Prostate gland (tissue), 2 donors: ENCODE measurements around the gene SEZ6. TPM values are rescaled to one million over a fixed set of nuclear protein-coding genes. Genes with fewer than 3 reads are reported as not detected.

Experiments used
- DNase-seq: peaks from one replicate; pipeline ENCODE4 v3.0.0-alpha.2; 2019; ENCODE audit warnings: low spot score
- H3K27ac ChIP-seq, 2 donors: fragments of 200-600 bp; sonication (generic); 2 replicates each; pipeline ENCODE4 v1.5.1; 2017 to 2019
- H3K27me3 ChIP-seq: fragments of 200-600 bp; sonication (generic); replicated peaks from 2 replicates; pipeline ENCODE4 v1.5.1; 2019; ENCODE audit not compliant: insufficient read depth
- H3K36me3 ChIP-seq, 2 donors: fragments of 200-600 bp; sonication (generic); 1 replicate in 1 of 2; 2 replicates in 1 of 2; pipeline versions ENCODE4 v1.5.1 to v1.8.1; 2017 to 2019
- H3K4me1 ChIP-seq: fragments of 200-600 bp; sonication (generic); replicated peaks from 2 replicates; pipeline ENCODE4 v1.5.1; 2019
- H3K4me3 ChIP-seq, 2 donors: fragments of 200-600 bp; sonication (generic); 2 replicates each; pipeline ENCODE4 v1.5.1; 2017 to 2019
- H3K9me3 ChIP-seq: fragments of 200-600 bp; sonication (generic); 2 replicates; pipeline ENCODE4 v1.5.1; 2017
- CTCF ChIP-seq, 4 experiments: fragments of 200-600 bp in 2 of 4; fragments of 450-650 bp in 2 of 4; sonication (generic) in 2 of 4; IDR thresholded peaks; 1 replicate in 3 of 4; 2 replicates in 1 of 4; pipeline ENCODE4 v1.5.1; 2016 to 2019; ENCODE audit warnings: antibody characterized with exemption in 4 of 4, mild to moderate bottlenecking in 2 of 4, moderate library complexity in 2 of 4
- POLR2A ChIP-seq: fragments of 450-650 bp; IDR thresholded peaks from one replicate; pipeline ENCODE4 v1.6.1; 2016; ENCODE audit warnings: antibody characterized with exemption, mild to moderate bottlenecking
- POLR2AphosphoS5 ChIP-seq: sonication (generic); formaldehyde crosslinking; IDR thresholded peaks from one replicate; pipeline ENCODE4 v1.6.1; 2017; ENCODE audit warnings: antibody characterized with exemption
- WGBS: methylation state at CpG from one replicate; pipeline ENCODE4 v1.1.5; 2018; 5-methylcytosine and 5-hydroxymethylcytosine counted together
- intact Hi-C: fragments of 100-400 bp; cut with DNase I; formaldehyde crosslinking; loops from one replicate; pipeline ENCODE4 v1.14.2; 2022
- total RNA-seq, 2 donors: library from RNA; depleted of rRNA; stranded (reverse); fragments of >200 nt; gene quantifications; one replicate each; pipeline ENCODE4 v1.1.0, GENCODE V29; 2016

The SEZ6 gene
- total RNA-seq, 2 donors from 2014 or later: 0.05 to 1.0 TPM

GRCh38 chr17:28977659-28978355, 28.0 kb downstream of the SEZ6 start:
- 86% methylated on average over 8 of the region's 8 CpGs for WGBS
- Histone ChIP-seq H3K27me3 (no peaks in the 10 kb centered on the region), H3K4me1 (no peaks in the 10 kb centered on the region), H3K36me3 (no peaks in the 10 kb centered on the region), H3K9me3 (no peaks in the 10 kb centered on the region), H3K27ac (no peak overlapping the region), H3K4me3 (no peak overlapping the region)
- DNase-seq: no peak
- intact Hi-C loops: no loop called here
- TF ChIP-seq POLR2AphosphoS5 (no peak), POLR2A (no peak), CTCF (IDR thresholded peaks at IDR 0.05) (no peak)

- no peaks in the 10 kb centered on the region for H3K9me3 ChIP-seq
- H3K4me1 ChIP-seq: no peaks in the 10 kb centered on the region
- TF ChIP-seq CTCF (IDR thresholded peaks at IDR 0.05) (no peak), POLR2AphosphoS5 (no peak), POLR2A (no peak)
- no peak overlapping the region for H3K27ac ChIP-seq
- no peaks in the 10 kb centered on the region for H3K27me3 ChIP-seq
- WGBS: 89% methylated on average over 5 of the region's 5 CpGs
- intact Hi-C loops: no loop called here
- DNase-seq: no peak
- H3K4me3 ChIP-seq: no peak overlapping the region
- no peaks in the 10 kb centered on the region for H3K36me3 ChIP-seq
Measured at GRCh38 chr17:28975646-28976045, 30.2 kb downstream of the SEZ6 start.

- TF ChIP-seq CTCF (IDR thresholded peaks at IDR 0.05) (no peak), POLR2AphosphoS5 (no peak), POLR2A (no peak)
- no peak overlapping the region for H3K4me3 ChIP-seq
- WGBS: 64% methylated on average over 2 of the region's 2 CpGs
- H3K9me3 ChIP-seq: no peaks in the 10 kb centered on the region
- H3K4me1 ChIP-seq: no peaks in the 10 kb centered on the region
- H3K27me3 ChIP-seq: no peaks in the 10 kb centered on the region
- H3K27ac ChIP-seq: no peak overlapping the region
- no peak for DNase-seq
- H3K36me3 ChIP-seq: no peaks in the 10 kb centered on the region
- intact Hi-C loops: no loop called here
Measured at GRCh38 chr17:28975031-28975430, 30.8 kb downstream of the SEZ6 start.

- Histone ChIP-seq H3K36me3 (no peaks in the 10 kb centered on the region), H3K27ac (no peak overlapping the region), H3K4me3 (no peak overlapping the region), H3K9me3 (no peaks in the 10 kb centered on the region), H3K4me1 (no peaks in the 10 kb centered on the region), H3K27me3 (no peaks in the 10 kb centered on the region)
- DNase-seq: no peak
- TF ChIP-seq POLR2AphosphoS5 (no peak), POLR2A (no peak), CTCF (IDR thresholded peaks at IDR 0.05) (no peak)
- 79% methylated on average over 4 of the region's 4 CpGs for WGBS
- intact Hi-C loops: no loop called here
Measured at GRCh38 chr17:28974451-28974850, 31.4 kb downstream of the SEZ6 start.

GRCh38 chr17:28973425-28973824, 32.4 kb downstream of the SEZ6 start:
- DNase-seq: no peak
- WGBS: 71% methylated on average over 2 of the region's 2 CpGs
- intact Hi-C loops: no loop called here

More at GRCh38 chr17:28973425-28973824, 32.4 kb downstream of the SEZ6 start:
- Histone ChIP-seq H3K27me3 (no peaks in the 10 kb centered on the region), H3K36me3 (no peaks in the 10 kb centered on the region), H3K4me1 (no peaks in the 10 kb centered on the region), H3K9me3 (no peaks in the 10 kb centered on the region), H3K4me3 (no peak overlapping the region), H3K27ac (no peak overlapping the region)
- no peak for TF ChIP-seq POLR2A
- no peak for TF ChIP-seq CTCF (IDR thresholded peaks at IDR 0.05)
- no peak for TF ChIP-seq POLR2AphosphoS5
